ENCODE data around the gene NRN1L. TPM values are rescaled to one million over a fixed set of nuclear protein-coding genes. Genes with fewer than 3 reads are reported as not detected.

Gene NRN1L
- total RNA-seq, 1 donor from 2014 or later, result 1.1 TPM

GRCh38 chr16:67935101-67935401 is 50.4 kb downstream of the NRN1L start:
- no peak for TF ChIP-seq CTCF (IDR thresholded peaks at IDR 0.05; ENCODE audit: insufficient read depth, low read length, poor library complexity, severe bottlenecking)
- H3K27me3 ChIP-seq (ENCODE audit: control insufficient read depth, insufficient read depth, low read length), result no peaks in the 10 kb centered on the region
- no peak for DNase-seq (ENCODE audit: low read depth)
- peaks cover 2% of the 10 kb centered on the region for H3K36me3 ChIP-seq (ENCODE audit: control insufficient read depth, insufficient read depth, low read length)
- H3K4me3 ChIP-seq (ENCODE audit: low read depth, low read length), result peak overlapping the region; percentile 85

- no peak for TF ChIP-seq CTCF (IDR thresholded peaks at IDR 0.05; ENCODE audit: insufficient read depth, low read length, poor library complexity, severe bottlenecking)
- H3K27me3 ChIP-seq (ENCODE audit: control insufficient read depth, insufficient read depth, low read length), result no peaks in the 10 kb centered on the region
- DNase-seq (ENCODE audit: low read depth), result peak; percentile 85
- H3K4me3 ChIP-seq (ENCODE audit: low read depth, low read length), result peak overlapping the region; percentile 85
- no peaks in the 10 kb centered on the region for H3K36me3 ChIP-seq (ENCODE audit: control insufficient read depth, insufficient read depth, low read length)
Measured at GRCh38 chr16:67935402-67936123, 50.9 kb downstream of the NRN1L start.

Other genes starting within 250 kb of the NRN1L start
- gene CARMIL2, start 239.7 kb upstream of the NRN1L start, total RNA-seq, result 6.4 and 7.7 TPM in 2 replicates
- gene ACD, start 224.6 kb upstream of the NRN1L start, total RNA-seq, result 29.1 and 36.4 TPM in 2 replicates
- gene PARD6A, start 223.9 kb upstream of the NRN1L start, total RNA-seq, result 6.5 and 12.1 TPM in 2 replicates
- gene ENKD1, start 218.1 kb upstream of the NRN1L start, total RNA-seq, result 24.0 and 28.7 TPM in 2 replicates
- 2.0 and 4.5 TPM in 2 replicates for gene C16orf86, start 218.1 kb upstream of the NRN1L start, total RNA-seq
- gene GFOD2, start 165.6 kb upstream of the NRN1L start, total RNA-seq, result 19.3 and 21.9 TPM in 2 replicates
- 11.0 and 12.5 TPM in 2 replicates for gene RANBP10, start 78.3 kb upstream of the NRN1L start, total RNA-seq
- gene TSNAXIP1, start 78.0 kb upstream of the NRN1L start, total RNA-seq, result 0.62 and 0.63 TPM in 2 replicates
- 38.3 and 44.0 TPM in 2 replicates for gene THAP11, start 42.6 kb upstream of the NRN1L start, total RNA-seq
- 156 and 287 TPM in 2 replicates for gene NUTF2, start 38.0 kb upstream of the NRN1L start, total RNA-seq
- gene CENPT, start 37.2 kb upstream of the NRN1L start, total RNA-seq, result 30.3 and 45.5 TPM in 2 replicates
- gene EDC4, start 11.8 kb upstream of the NRN1L start, total RNA-seq, result 48.4 and 60.5 TPM in 2 replicates
- 20.9 and 21.6 TPM in 2 replicates for gene PSKH1, start 8.4 kb downstream of the NRN1L start, total RNA-seq
- 5.5 TPM in 1 of 2 replicates, not detected in the other for gene CTRL, start 47.0 kb downstream of the NRN1L start, total RNA-seq
- 33.9 and 36.6 TPM in 2 replicates for gene PSMB10, start 52.0 kb downstream of the NRN1L start, total RNA-seq
- 3.7 and 5.5 TPM in 2 replicates for gene LCAT, start 59.2 kb downstream of the NRN1L start, total RNA-seq
- gene SLC12A4, start 83.8 kb downstream of the NRN1L start, total RNA-seq, result 35.4 and 36.6 TPM in 2 replicates
- not detected in 2 replicates for gene DPEP3, start 95.6 kb downstream of the NRN1L start, total RNA-seq
- not detected in 2 replicates for gene DPEP2, start 114.6 kb downstream of the NRN1L start, total RNA-seq
- gene DPEP2NB, start 131.0 kb downstream of the NRN1L start, total RNA-seq, result not detected in 2 replicates
- gene DDX28, start 138.3 kb downstream of the NRN1L start, total RNA-seq, result 10.6 and 11.4 TPM in 2 replicates
- 14.8 and 24.8 TPM in 2 replicates for gene DUS2, start 138.4 kb downstream of the NRN1L start, total RNA-seq
- 15.2 and 21.7 TPM in 2 replicates for gene NFATC3, start 200.5 kb downstream of the NRN1L start, total RNA-seq

Measured in kidney epithelial cell (primary cell).